Ovary (tissue), 3 donors: ENCODE data around the gene ALG14.

ENCODE experiments used
- EP300 ChIP-seq: sonication (generic); formaldehyde crosslinking; IDR thresholded peaks from one replicate; pipeline ENCODE4 v1.6.1; 2017; ENCODE audit warnings: antibody characterized with exemption
- POLR2A ChIP-seq: fragments of 450-650 bp; IDR thresholded peaks from one replicate; pipeline ENCODE4 v1.6.1; 2017; ENCODE audit warnings: antibody characterized with exemption, mild to moderate bottlenecking, moderate library complexity
- TF ChIP-seq, protein P1 (sequence below), 3 donors: fragments of 450-650 bp in 2 of 3; fragments of 200-600 bp in 1 of 3; IDR thresholded peaks; one replicate each; pipeline versions ENCODE4 v1.5.1 to v1.8.0; 2016 to 2022; ENCODE audit warnings: antibody characterized with exemption in 3 of 3, mild to moderate bottlenecking in 1 of 3
- donor health status: DM: no; HTN: no; CAD: no.

DNA sequence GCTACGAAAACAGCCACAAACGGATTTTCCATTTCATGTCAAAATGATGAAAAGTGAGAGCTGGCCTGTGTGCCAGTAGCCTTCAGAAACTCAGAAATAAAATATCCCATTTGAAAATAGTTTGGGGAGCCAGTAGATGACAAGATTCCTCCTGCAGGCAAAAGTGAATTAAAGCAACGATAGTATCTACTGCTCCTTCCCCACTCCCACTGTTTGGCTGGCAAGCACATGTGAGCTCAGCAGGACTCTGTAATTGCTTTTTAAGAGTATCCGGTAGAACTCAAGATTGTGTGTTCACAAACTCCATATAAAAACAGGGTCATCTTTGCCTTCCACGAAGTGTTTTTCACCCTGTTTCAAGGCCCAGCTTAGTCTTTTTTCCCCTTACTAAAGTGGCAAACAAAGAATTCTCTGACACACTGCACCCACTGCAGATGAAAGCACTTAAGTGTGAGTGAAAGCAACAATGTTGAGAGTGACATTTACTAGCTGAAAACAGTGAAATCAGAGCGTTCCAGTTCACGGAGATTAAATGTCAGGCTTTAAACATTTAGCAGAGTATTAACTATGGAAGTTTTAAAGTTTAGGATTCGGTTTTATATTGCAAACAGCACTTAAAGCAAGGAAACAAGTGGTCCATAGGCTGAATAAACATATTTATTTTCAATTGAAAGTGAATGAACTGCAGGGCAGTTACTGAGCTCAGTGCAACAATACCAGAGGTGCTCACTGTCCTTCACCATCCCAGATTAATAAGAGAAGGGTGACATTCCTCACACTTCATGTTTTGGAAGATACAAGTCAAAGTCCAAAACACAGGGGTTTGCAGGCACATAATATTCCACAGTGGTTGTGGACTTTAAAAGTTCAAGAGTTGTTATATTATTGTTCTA lies 70.0 kb downstream of the ALG14 start:
- TF ChIP-seq, protein P1, sequence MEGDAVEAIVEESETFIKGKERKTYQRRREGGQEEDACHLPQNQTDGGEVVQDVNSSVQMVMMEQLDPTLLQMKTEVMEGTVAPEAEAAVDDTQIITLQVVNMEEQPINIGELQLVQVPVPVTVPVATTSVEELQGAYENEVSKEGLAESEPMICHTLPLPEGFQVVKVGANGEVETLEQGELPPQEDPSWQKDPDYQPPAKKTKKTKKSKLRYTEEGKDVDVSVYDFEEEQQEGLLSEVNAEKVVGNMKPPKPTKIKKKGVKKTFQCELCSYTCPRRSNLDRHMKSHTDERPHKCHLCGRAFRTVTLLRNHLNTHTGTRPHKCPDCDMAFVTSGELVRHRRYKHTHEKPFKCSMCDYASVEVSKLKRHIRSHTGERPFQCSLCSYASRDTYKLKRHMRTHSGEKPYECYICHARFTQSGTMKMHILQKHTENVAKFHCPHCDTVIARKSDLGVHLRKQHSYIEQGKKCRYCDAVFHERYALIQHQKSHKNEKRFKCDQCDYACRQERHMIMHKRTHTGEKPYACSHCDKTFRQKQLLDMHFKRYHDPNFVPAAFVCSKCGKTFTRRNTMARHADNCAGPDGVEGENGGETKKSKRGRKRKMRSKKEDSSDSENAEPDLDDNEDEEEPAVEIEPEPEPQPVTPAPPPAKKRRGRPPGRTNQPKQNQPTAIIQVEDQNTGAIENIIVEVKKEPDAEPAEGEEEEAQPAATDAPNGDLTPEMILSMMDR (IDR thresholded peaks at IDR 0.05): no peak
- TF ChIP-seq POLR2A (no peak), EP300 (no peak)
